ENCODE data around the gene FECH. TPM values are rescaled to one million over a fixed set of nuclear protein-coding genes. Genes with fewer than 3 reads are reported as not detected.

Gene FECH
- total RNA-seq, 3 donors from 2014 or later, result 17.1 to 22.0 (median 20.4) TPM

- ATAC-seq (peak; percentile 66), DNase-seq (peak in 1 of 3 donors; percentile 41)
- no peaks in the 10 kb centered on the region for H3K36me3 ChIP-seq (ENCODE audit: low read depth)
- peaks cover 7% of the 10 kb centered on the region for H3K4me1 ChIP-seq (ENCODE audit: low read depth)
- TF ChIP-seq CTCF (IDR thresholded peaks at IDR 0.05), result no peak
- intact Hi-C loops (cut with DNase I, micrococcal nuclease), result no loop called here
- H3K9me3 ChIP-seq, result no peaks in the 10 kb centered on the region
- H3K4me3 ChIP-seq, result no peak overlapping the region
Observed at GRCh38 chr18:57581301-57581934, 5.1 kb downstream of the FECH start.

GRCh38 chr18:57579934-57580333, 6.6 kb downstream of the FECH start:
- ATAC-seq, result no peak
- Histone ChIP-seq H3K4me1 (ENCODE audit: low read depth) (no peaks in the 10 kb centered on the region), H3K4me3 (no peak overlapping the region), H3K9me3 (no peaks in the 10 kb centered on the region), H3K36me3 (ENCODE audit: low read depth) (no peaks in the 10 kb centered on the region)
- intact Hi-C loops (cut with DNase I, micrococcal nuclease), result no loop called here
- DNase-seq, result no peak
- no peak for TF ChIP-seq CTCF (IDR thresholded peaks at IDR 0.05)

- DNase-seq (no peak), ATAC-seq (no peak)
- Histone ChIP-seq H3K4me3 (no peak overlapping the region), H3K4me1 (ENCODE audit: low read depth) (no peaks in the 10 kb centered on the region), H3K9me3 (no peaks in the 10 kb centered on the region), H3K36me3 (ENCODE audit: low read depth) (no peaks in the 10 kb centered on the region)
- intact Hi-C loops (cut with DNase I, micrococcal nuclease), result no loop called here
- TF ChIP-seq CTCF (IDR thresholded peaks at IDR 0.05), result no peak
Observed at GRCh38 chr18:57576316-57576715, 10.2 kb downstream of the FECH start.

GRCh38 chr18:57575542-57575941, 11.0 kb downstream of the FECH start:
- no peak for DNase-seq

GRCh38 chr18:57574866-57575265, 11.6 kb downstream of the FECH start:
- Histone ChIP-seq H3K4me1 (ENCODE audit: low read depth) (no peaks in the 10 kb centered on the region), H3K4me3 (no peak overlapping the region), H3K36me3 (ENCODE audit: low read depth) (no peaks in the 10 kb centered on the region), H3K9me3 (no peaks in the 10 kb centered on the region)
- intact Hi-C loops (cut with DNase I, micrococcal nuclease), result no loop called here
- ATAC-seq (no peak), DNase-seq (no peak)
- TF ChIP-seq CTCF (IDR thresholded peaks at IDR 0.05), result no peak

More at GRCh38 chr18:57575542-57575941, 11.0 kb downstream of the FECH start:
- H3K4me1 ChIP-seq (ENCODE audit: low read depth), result no peaks in the 10 kb centered on the region
- intact Hi-C loops (cut with DNase I, micrococcal nuclease), result no loop called here
- no peak for TF ChIP-seq CTCF (IDR thresholded peaks at IDR 0.05)
- no peaks in the 10 kb centered on the region for H3K9me3 ChIP-seq
- ATAC-seq, result no peak
- no peak overlapping the region for H3K4me3 ChIP-seq
- no peaks in the 10 kb centered on the region for H3K36me3 ChIP-seq (ENCODE audit: low read depth)

GRCh38 chr18:57570162-57570561, 16.3 kb downstream of the FECH start:
- TF ChIP-seq CTCF (IDR thresholded peaks at IDR 0.05), result no peak
- no peak overlapping the region for H3K4me3 ChIP-seq
- intact Hi-C loops (cut with DNase I, micrococcal nuclease), result no loop called here
- DNase-seq (no peak), ATAC-seq (no peak)
- H3K36me3 ChIP-seq (ENCODE audit: low read depth), result no peaks in the 10 kb centered on the region
- H3K9me3 ChIP-seq, result no peaks in the 10 kb centered on the region
- no peaks in the 10 kb centered on the region for H3K4me1 ChIP-seq (ENCODE audit: low read depth)
